Renal cortical epithelial cell (primary cell): ENCODE measurements around the gene LIPT1. TPM values are rescaled to one million over a fixed set of nuclear protein-coding genes. Genes with fewer than 3 reads are reported as not detected.
"Not testable (repeated sequence)": the region's sequence is repeated elsewhere in the genome, so short reads cannot be mapped to it uniquely, and the experiment has no call there.

Source experiments
- DNase-seq: peaks from one replicate; pipeline ENCODE4 v3.0.0-alpha.2; 2011; ENCODE audit warnings: low read depth
- total RNA-seq: library from RNA; depleted of rRNA; stranded (reverse); fragments of >200 nt; gene quantifications from 2 replicates; pipeline ENCODE4 v1.2.3, GENCODE V29; 2014

The LIPT1 gene
- total RNA-seq, 1 donor from 2014 or later = 8.1 TPM

DNA sequence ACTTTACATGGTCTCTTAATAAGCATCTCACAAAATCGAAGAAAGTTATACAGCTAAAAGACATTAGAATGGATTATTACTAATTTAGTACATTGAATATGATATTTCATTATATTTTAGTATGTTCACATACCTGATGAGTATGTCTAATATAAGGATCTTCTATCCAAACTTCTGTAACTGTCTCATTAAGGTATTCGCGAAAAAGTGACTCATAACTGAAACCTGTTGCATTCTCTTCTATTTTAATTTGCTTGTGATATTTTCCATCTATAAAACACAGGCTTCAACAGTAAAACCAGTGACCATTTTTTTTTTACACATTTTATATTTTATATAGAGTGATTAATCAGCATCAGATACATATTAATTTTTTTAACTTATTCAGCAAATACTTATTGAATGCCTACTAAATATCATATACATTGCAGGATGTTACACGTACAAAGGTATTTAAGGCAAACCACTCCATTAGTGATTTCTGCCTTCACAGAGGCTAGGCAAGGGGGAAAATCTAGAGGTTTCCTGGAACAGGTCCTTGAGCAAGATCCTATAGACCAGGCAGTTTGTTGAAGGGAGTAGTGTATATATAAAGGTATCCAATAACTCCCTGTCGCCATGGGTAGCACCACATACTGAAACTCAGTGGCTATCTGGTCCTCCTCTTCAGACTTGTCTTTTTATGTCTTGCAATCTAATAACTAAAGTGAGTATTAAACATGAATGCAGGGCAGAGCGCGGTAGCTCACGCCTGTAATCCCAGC, 16.8 kb downstream of the LIPT1 start:
- DNase-seq = no peak

DNA sequence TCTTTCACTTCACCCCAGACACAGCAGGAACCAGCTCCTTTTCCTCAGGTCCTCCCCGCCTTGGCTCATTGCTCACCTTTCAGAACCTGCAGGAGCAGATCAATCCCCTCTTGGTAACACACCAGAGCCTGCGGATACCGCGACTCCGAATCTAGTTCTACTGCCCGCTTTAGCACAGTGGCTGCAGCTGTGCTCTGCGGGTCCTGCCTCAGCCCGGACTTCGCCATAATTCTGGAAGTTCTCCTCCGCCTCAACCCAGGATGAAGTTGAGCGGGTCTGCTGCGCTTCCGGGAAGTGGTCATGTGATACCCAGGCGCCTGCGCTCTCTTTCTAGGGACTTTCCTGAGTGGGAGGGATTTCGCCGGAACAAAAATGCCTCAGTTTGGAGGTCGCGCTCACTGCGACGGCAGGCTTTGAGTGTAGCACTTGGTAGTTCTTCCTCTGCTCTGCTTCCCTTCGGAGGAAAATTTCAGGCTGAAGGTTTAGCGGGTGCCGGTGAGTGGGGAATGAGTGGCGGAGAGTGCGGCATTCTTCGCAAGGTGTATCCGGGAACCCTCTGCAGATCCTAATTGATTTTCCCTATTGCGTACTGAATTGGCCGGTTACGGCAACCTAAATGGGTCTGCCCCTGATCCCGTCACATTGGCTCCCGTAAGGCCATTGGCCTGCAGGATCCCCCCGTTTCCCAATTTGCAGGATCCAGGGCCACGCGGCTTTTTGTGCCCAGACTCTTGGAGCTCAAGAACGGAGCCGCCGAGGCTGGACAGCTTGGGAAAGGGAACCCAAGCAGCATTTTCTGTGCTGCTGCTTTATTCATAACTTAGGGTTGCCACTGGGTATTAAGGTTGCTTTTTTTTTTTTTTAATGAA, 26.2 kb downstream of the LIPT1 start, which contains the start of the genes MITD1 and MRPL30:
MITD1 (minus strand) TSS at position 304 of the 869 bp plus-strand sequence; CDS start at position 227, 77 bp downstream.
MRPL30 (plus strand) TSS at position 430 of the 869 bp plus-strand sequence. CDS start 5,020 bp downstream, outside the sequence.
- DNase-seq = peak; percentile 93

DNA sequence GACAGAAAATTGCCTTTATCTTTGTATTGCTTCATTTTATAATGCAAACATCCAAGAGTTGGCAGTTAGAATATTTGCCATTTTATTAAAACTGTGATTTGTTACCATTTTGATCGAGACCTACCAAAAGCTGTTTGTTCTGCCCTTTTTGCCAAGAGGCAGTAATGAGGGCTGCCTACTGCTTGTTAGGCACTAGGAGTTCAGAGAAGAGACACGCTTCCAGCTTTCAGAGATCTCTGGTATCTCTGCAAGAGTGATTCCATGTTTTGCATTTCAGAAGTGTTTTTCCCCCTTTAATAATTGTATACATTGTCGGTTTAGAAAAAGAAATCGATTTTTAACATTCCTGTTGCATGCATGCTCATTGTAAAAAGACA, 26.8 kb downstream of the LIPT1 start:
- peak; percentile 17 for DNase-seq

DNA sequence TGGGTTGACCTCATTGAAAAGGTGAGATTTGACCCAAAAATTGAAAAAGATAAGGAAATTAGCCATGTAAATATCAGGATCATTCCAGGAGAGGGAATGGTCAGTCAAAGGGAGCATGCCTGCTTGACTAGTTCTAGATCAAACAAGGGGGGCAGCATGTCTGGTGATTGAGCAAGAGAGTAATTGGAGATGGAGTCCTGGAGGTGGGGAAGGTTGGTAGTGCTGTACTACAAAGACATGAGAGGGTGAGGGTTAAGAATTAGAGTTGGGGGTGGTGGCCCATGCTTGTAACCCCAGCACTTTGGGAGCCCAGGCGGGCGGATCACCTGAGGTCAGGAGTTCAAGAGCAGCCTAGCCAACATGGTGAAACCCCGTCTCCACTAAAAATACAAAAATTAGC, 28.3 kb downstream of the LIPT1 start:
- peak; percentile 22 for DNase-seq

DNA sequence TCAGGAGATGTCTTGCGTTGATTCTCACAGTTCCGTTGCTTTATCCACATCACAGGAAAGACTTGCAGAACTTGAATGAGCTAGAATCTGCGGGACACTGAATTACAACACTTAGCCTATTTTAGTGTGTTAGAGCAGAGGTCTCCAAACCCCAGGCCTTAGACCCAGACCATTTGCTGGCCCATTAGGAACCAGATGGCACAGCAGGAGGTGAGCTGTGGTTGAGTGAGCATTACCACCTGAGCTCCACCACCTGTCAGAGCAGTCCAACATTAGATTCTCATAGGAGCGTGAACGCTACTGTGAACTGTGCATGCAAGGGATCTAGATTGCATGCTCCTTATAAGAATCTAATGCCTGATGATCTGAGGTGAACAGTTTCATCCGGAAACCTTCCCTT, 30.0 kb downstream of the LIPT1 start:
- no peak for DNase-seq

DNA sequence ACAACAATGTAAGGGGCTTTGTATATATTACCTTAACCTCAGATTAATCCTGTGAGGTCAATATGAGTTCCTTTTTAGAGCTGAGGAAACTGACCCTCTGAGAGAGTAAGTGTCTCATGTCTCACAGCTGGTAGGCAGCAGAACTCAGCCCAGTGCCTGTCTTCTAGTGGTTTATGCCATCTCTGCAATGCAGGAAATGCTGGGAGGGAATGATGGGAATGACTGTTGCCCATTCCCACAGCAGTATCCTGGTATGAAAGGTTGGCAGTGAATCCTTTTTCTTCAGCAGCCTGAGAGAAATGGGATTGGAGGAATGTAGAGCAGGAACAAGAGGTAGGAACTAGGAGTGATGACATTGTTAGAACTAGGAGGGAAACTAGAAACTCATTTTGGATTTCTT, 32.2 kb downstream of the LIPT1 start:
- DNase-seq = no peak

DNA sequence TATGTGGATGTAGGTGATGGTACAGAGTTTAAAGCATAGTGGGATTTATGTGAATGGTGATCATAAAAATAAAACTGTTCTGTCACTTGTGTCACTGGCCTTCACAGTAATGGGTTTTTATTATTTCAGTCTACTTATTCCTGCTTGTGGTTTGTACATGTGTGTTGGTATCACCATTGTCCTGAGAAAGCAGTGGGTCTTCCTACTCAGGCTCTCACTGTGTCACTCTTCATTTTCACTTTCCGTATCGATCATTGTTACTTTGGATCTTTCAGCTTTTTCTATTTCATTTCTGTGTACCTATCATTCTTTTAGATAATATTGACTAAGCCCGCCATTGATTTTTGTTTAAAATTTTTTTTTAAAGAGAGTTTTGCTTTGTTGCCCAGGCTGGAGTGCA, 33.6 kb downstream of the LIPT1 start:
- no peak for DNase-seq

DNA sequence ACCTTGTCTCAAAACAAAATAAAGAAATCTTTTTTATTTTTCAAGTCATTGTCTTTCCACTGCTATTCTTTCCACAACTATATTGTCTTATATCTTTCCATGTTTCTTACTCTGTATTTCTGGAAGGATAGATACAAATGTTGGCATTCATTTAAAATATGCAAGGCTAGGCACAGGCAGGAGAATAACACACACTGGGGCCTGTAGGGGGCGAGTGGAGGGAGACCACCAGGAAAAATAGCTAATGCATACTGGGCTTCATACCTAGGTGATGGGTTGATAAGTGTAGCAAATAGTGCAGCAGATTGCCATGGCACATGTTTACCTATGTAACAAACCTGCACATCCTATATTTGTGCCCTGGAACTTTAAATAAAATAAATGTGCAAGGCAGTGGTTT, 35.8 kb downstream of the LIPT1 start:
- no peak for DNase-seq

DNA sequence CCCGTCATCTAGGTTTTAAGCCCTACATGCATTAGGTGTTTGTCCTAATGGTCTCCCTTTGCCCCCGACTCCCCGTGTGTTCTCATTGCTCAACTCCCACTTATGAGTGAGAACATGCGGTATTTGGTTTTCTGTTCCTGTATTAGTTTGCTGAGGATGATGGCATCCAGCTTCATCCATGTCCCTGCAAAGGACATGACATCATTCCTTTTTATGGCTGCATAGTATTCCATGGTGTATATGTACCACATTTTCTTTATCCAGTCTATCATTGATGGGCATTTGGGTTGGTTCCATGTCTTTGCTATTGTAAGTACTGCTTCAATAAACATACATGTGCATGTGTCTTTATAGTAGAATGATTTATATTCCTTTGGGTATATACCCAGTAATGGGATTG, 37.6 kb downstream of the LIPT1 start:
- not testable (repeated sequence) for DNase-seq

DNA sequence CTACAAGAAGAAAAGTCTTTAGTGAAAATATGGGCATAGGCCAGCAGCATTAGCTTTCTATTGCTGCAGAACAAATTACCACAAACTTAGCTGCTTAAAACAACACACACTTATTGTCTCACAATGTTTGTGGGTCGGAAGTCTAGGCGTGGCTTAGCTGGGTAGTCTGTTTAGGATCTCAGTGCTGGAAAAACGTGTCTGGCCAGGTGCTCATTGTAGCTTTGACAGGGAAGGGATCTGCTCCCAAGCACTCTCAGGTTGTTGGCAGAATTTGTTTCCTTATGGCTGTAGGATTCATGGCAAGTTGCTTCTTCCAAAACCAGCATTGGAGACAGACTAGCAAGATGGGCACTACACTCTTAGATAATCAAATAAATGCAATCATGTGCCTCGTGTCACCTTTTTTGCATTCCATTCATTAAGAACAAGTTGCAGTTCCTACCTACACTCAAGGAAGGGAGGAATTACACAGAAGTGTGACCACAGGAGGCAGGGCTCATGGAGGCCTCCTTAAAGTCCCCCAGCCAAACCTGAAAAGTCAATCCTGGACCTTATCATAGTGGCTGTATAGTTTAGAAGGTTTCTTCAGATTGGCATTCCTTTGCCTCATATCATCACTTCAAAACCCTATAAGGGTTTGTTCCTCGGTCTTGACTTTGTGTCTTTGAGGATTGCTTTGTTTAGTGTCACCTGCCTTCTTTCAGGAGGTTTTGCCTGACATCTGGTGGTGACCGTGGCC, 43.5 kb downstream of the LIPT1 start:
- DNase-seq = no peak

DNA sequence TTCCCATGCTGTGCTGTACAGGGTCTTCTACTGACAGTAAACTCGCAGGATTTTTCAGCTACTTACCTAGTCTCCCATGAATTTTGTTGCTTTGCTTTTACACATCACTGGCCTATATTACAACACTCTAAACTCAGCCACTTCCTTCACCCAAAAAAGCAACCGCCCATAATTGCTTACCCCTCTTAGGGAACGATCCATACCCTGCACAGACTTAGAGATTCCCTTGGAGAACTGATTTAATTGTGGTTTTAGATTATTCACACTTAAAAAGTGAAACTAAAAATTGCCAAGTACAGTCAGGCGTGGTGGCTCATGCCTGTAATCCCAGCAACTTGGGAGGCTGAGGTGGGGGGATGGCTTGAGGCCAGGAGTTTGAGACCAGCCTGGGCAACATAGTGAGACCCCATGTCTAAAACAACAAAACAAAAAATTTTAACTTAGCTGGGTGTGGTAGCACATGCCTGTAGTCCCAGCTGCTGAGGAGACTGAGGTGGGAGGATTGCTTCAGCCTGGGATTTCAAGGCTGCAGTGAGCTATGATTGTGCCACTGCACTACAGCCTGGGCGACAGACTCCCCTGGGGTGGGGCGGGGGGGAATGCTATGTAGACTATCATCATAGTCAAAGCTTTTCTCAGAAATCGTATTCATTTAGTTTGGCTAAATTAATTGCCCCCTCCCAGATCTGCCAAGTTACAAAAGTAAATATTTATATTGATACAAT, 45.5 kb downstream of the LIPT1 start:
- no peak for DNase-seq

DNA sequence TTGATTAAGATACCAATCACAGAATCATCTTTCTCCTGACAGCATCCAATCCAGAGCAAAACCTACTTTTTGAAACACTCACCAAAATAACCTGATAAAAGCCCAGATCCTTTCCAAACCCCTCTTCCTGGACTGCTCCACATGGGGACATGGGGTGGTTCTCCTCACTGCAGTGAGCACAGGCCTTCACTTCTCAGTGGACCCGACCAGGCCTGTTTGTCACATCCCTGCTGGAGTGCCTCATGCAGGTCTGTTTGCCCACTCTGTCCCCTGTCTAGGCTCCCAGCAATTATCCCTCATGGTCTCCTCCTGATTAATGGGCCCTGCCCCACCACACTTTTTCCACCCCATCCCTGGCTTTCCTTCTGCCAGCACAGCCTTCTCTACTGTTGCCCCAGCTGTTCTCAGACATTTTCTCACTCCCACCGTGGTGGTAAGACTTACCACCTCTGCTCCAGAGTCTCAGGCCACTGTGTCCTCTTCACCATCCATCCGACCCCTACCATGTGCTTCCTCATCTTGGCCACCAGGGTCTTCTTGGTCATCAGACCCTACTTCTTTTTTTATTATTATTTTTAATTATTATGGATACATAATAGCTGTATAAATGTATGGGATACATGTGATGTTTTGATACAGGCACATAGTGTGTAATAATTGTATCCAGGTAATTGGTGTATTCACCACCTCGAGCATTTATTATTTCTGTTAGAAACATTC, 47.4 kb downstream of the LIPT1 start:
- no peak for DNase-seq

DNA sequence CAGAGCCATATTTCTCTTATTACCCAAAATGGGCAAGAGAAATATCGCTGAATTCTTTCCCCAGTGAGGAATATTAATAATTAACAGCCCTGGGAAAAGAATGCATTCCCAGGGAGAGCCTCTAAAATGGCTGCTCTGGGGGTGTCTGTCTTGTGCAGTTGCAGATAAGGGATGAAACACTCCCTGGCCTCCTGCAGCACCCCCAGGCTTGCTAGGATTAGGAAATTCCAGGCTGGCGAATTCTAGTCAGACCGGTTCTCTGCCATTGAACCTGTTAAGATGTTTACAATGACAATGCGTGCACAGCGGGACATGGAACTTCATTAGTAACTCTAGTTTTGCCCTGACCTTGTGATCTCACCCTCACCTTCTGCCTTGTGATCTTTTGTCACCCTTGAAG, 50.7 kb downstream of the LIPT1 start:
- DNase-seq = no peak

Other genes starting within 250 kb of the LIPT1 start
- gene CRACDL, start 218.7 kb upstream of the LIPT1 start, total RNA-seq = 3.0 and 6.3 TPM in 2 replicates
- gene C2orf15, start 13.3 kb upstream of the LIPT1 start, total RNA-seq = 5.6 and 9.2 TPM in 2 replicates
- gene TSGA10, start within 50 bp of the LIPT1 start, total RNA-seq = 13.9 and 21.6 TPM in 2 replicates
- 25.8 and 44.6 TPM in 2 replicates for gene MITD1, start 26.1 kb downstream of the LIPT1 start, total RNA-seq
- gene MRPL30, start 26.2 kb downstream of the LIPT1 start, total RNA-seq = 45.1 and 45.3 TPM in 2 replicates
- not detected in 2 replicates for gene LYG2, start 100.7 kb downstream of the LIPT1 start, total RNA-seq
- 0.70 TPM in 1 of 2 replicates, not detected in the other for gene LYG1, start 146.2 kb downstream of the LIPT1 start, total RNA-seq
- 114 and 179 TPM in 2 replicates for gene TXNDC9, start 181.4 kb downstream of the LIPT1 start, total RNA-seq
- gene EIF5B, start 182.4 kb downstream of the LIPT1 start, total RNA-seq = 27.8 and 118 TPM in 2 replicates